BJ (cell line): Measurements from ENCODE around the gene SMIM31. TPM values are rescaled to one million over a fixed set of nuclear protein-coding genes. Genes with fewer than 3 reads are reported as not detected.

Experiments used
- CTCF ChIA-PET: fragments of 350-600 bp; formaldehyde crosslinking; extraction: SDS; loops from one replicate; lab custom pipeline; 2021; ENCODE audit warnings: antibody characterized with exemption, inconsistent platforms; lab: Yijun Ruan, JAX
- POLR2A ChIA-PET: fragments of 300-600 bp; sonication (Branson Sonifier 250); formaldehyde crosslinking; extraction: SDS; loops from one replicate; lab custom pipeline; 2021; ENCODE audit warnings: antibody characterized with exemption; lab: Charles Lee
- DNase-seq: peaks from one replicate; pipeline ENCODE4 v3.0.0-alpha.2; 2011; ENCODE audit warnings: low read depth
- H3K27me3 ChIP-seq: 2 replicates; pipeline ENCODE4 v1.6.0; 2011; ENCODE audit warnings: low read length; ENCODE audit not compliant: control insufficient read depth, insufficient read depth
- H3K36me3 ChIP-seq: 2 replicates; pipeline ENCODE4 v1.5.1; 2011; ENCODE audit warnings: low read length; ENCODE audit not compliant: control insufficient read depth, insufficient read depth
- H3K4me3 ChIP-seq: 2 replicates; pipeline ENCODE4 v1.5.1; 2011; ENCODE audit warnings: low read depth, mild to moderate bottlenecking, control low read depth, low read length
- polyA plus RNA-seq: library from polyadenylated mRNA; depleted of rRNA; stranded (reverse); fragments of >200 nt; gene quantifications from 2 replicates; pipeline ENCODE4 v1.2.3, GENCODE V29; 2011
- TF ChIP-seq, protein P1 (sequence below): IDR thresholded peaks from 2 replicates; pipeline ENCODE4 v1.5.1; 2011; ENCODE audit warnings: low read depth, mild to moderate bottlenecking, control low read depth, inconsistent platforms, low read length, moderate library complexity; ENCODE audit not compliant: insufficient read depth

The SMIM31 gene
- polyA plus RNA-seq, 1 experiment, result not detected

DNA sequence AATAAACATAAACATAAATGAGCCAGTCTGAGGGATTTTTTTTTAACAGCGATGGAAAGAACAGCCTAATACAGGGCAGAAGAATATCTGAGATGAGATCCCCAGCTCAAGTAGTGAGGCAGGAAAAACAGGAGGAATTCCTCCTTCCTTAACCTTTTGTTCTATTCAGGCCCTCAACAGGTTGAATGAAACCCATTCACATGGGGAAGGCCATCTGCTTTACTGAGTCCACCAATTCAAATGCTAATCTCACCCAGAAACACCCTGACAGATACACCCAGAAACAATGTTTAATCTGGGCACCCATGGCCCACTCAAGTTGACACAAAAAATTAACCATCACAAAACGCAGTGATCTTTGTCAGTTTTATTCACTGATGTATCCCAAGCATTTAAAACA lies 45.5 kb downstream of the SMIM31 start:
- no peaks in the 10 kb centered on the region for H3K27me3 ChIP-seq
- no peaks in the 10 kb centered on the region for H3K36me3 ChIP-seq
- ChIA-PET POLR2A (no interaction called here), CTCF (interaction anchor here (0.5 to 1.8 kb wide), 3 partner anchors 9 to 32 kb away, joined by 3 to 4 read pairs (median 3); no protein-coding TSS in a partner anchor)
- no peak for DNase-seq
- H3K4me3 ChIP-seq, result no peak overlapping the region
- TF ChIP-seq, protein P1, sequence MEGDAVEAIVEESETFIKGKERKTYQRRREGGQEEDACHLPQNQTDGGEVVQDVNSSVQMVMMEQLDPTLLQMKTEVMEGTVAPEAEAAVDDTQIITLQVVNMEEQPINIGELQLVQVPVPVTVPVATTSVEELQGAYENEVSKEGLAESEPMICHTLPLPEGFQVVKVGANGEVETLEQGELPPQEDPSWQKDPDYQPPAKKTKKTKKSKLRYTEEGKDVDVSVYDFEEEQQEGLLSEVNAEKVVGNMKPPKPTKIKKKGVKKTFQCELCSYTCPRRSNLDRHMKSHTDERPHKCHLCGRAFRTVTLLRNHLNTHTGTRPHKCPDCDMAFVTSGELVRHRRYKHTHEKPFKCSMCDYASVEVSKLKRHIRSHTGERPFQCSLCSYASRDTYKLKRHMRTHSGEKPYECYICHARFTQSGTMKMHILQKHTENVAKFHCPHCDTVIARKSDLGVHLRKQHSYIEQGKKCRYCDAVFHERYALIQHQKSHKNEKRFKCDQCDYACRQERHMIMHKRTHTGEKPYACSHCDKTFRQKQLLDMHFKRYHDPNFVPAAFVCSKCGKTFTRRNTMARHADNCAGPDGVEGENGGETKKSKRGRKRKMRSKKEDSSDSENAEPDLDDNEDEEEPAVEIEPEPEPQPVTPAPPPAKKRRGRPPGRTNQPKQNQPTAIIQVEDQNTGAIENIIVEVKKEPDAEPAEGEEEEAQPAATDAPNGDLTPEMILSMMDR, result no peak

DNA sequence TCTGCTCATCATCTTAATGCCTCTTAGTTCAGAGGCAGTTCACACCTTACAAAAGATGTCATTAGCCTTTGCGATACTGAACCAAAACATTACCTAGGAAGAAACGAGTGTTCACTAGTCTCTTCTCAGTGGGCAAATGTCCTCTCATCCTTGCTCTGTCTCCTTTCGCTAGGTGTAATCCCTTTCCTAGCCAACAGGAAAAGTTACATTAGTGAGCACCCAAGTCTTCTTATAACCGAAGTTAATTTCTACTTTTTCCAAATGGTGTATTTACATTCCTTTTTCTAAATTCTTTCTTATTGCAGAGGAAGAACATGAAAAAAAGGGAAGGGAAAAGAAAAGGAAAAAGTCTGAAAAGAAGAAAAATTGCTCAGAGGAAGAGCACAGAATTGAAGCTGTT lies 46.9 kb downstream of the SMIM31 start:
- CTCF ChIA-PET, result no interaction called here

DNA sequence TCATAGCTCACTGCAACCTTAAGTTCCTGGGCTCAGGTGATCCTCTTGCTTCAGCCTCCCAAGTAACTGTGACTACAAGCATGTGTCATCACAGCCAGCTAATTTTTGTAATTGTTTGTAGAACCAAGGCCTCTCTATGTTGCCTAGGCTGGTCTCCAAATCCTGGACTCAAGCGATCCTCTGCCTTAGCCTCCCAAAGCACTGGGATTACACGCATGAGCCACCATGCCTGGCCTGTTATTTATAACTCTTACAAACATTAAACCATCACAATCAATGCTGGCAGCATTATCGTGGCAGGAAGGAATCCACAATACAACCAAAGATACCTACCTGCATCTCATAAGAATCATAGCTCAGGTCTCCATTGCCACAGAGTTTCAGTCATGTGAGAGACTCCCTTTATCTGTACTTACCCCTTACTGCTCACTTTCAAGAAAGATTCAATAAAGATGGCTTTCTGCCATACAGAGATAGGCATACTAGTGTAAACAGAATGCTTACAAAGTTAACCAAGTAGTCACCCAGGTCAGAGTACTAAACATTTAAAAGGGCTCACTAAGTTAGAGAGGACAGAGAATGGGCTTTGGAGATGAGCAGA lies 48.5 kb downstream of the SMIM31 start:
- POLR2A ChIA-PET, result no interaction called here
- CTCF ChIA-PET, result interaction anchor here (1.3 kb wide), 1 partner anchor 16 kb away, joined by 3 read pairs; no protein-coding TSS in a partner anchor
- H3K27me3 ChIP-seq, result no peaks in the 10 kb centered on the region
- no peak for DNase-seq
- H3K4me3 ChIP-seq, result no peak overlapping the region
- H3K36me3 ChIP-seq, result no peaks in the 10 kb centered on the region
- TF ChIP-seq, protein P1, result no peak

More for the DNA sequence above, 46.9 kb downstream of the SMIM31 start:
- Histone ChIP-seq H3K36me3 (no peaks in the 10 kb centered on the region), H3K27me3 (no peaks in the 10 kb centered on the region), H3K4me3 (no peak overlapping the region)
- DNase-seq, result no peak
- TF ChIP-seq, protein P1, result no peak
- POLR2A ChIA-PET, result no interaction called here

DNA sequence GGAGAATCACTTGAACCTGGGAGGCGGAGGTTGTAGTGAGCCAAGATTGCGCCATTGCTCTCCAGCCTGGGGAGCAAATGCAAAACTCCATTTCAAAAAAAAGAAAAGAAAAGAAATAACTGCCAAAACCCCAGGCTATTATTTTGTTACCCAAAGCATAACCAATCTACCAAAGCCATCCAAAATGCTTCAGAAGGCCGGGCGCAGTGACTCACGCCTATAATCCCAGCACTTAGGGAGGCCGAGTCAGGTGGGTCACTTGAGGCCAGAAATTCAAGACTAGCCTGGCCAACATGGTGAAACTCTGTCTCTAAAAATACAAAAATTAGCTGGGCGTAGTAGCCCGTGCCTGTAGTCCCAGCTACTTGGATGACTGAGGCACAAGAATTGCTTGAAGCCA lies 49.8 kb downstream of the SMIM31 start:
- TF ChIP-seq, protein P1, result no peak
- no peak overlapping the region for H3K4me3 ChIP-seq
- H3K36me3 ChIP-seq, result no peaks in the 10 kb centered on the region
- DNase-seq, result no peak
- POLR2A ChIA-PET, result no interaction called here
- CTCF ChIA-PET, result no interaction called here
- no peaks in the 10 kb centered on the region for H3K27me3 ChIP-seq

DNA sequence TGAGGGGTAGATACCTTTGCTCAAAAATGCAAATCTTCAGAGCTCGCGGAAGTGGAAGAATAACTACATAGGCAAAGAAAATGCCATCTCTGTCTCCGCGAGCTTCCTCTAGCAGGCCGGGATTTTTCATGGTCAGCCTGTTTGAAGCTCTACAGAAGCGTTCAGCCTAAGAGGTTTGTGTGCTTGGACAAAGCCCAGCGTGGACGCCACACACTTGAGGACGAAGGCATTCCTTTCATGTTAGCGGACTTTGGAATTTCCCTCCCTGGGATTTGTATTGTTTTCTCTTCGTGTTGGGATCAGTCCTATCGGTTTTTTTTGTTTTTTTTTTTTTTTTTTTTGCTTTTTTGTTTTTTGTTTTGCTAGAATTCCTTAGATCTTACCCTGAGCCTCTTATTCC lies 53.7 kb downstream of the SMIM31 start:
- Histone ChIP-seq H3K36me3 (no peaks in the 10 kb centered on the region), H3K4me3 (no peak overlapping the region), H3K27me3 (no peaks in the 10 kb centered on the region)
- ChIA-PET POLR2A (no interaction called here), CTCF (interaction anchor here (1.0 kb wide), 1 partner anchor 39 kb away, joined by 3 read pairs; no protein-coding TSS in a partner anchor)
- no peak for DNase-seq
- TF ChIP-seq, protein P1, result no peak
